Measurements from ENCODE around the gene SPTB. TPM values are rescaled to one million over a fixed set of nuclear protein-coding genes. Genes with fewer than 3 reads are reported as not detected.

Gene SPTB
- total RNA-seq, 1 experiment from 2014 or later = 2.3 TPM

- Mint-ChIP-seq H3K27ac (peak overlapping the region in 1 of 3 experiments; percentile 59; a peak in 2 of 7 replicates), H3K4me3 (no peak overlapping the region)
Measured at GRCh38 chr14:64741961-64742360, 137.7 kb downstream of the SPTB start.

More at GRCh38 chr14:64741961-64742360, 137.7 kb downstream of the SPTB start:
- no peak overlapping the region for H4K8ac ChIP-seq (replicated peaks; ENCODE audit: insufficient read length, low read depth, low read length)
- no peak overlapping the region for H4K91ac ChIP-seq (ENCODE audit: insufficient read length, low read depth, low read length)
- H3K36me3 Mint-ChIP-seq (ENCODE audit: insufficient read depth in 1 of 3, low read depth in 3 of 3) = peaks cover 42 to 68% (median 54%) of the 10 kb centered on the region in 3 experiments
- H3K9me3 Mint-ChIP-seq = no peaks in the 10 kb centered on the region
- H3K4me1 Mint-ChIP-seq = peaks cover 4 to 9% of the 10 kb centered on the region in 2 experiments
- no peaks in the 10 kb centered on the region for H3K27me3 Mint-ChIP-seq (ENCODE audit: low read depth)
- no peak overlapping the region for H2BK20ac ChIP-seq (ENCODE audit: low read depth, low read length, poor library complexity, severe bottlenecking)
- H3T11ph ChIP-seq (ENCODE audit: low read length) = no peak overlapping the region
- H3K9me3 ChIP-seq (ENCODE audit: control insufficient read depth, low read depth, low read length) = no peaks in the 10 kb centered on the region
- no peaks in the 10 kb centered on the region for H3K79me2 ChIP-seq (ENCODE audit: insufficient read depth, low read length)
- no peaks in the 10 kb centered on the region for H3K4me1 ChIP-seq (ENCODE audit: insufficient read depth, low read length)
- DNase-seq = no peak
- no CpG with 5 or more reads among the region's 15 CpGs for WGBS (ENCODE audit: extremely low coverage, insufficient read length, low lambda C conversion rate)
- no peak overlapping the region for H3K14ac ChIP-seq (ENCODE audit: insufficient read depth, low read length)
- no peak overlapping the region for H3K4ac ChIP-seq (ENCODE audit: low read depth, low read length)
- no peak for TF ChIP-seq CTCF (conservative IDR thresholded peaks at IDR 0.05)
- H4K20me1 ChIP-seq (ENCODE audit: control insufficient read depth, insufficient read depth, insufficient read length) = no peaks in the 10 kb centered on the region
- H3K9ac ChIP-seq (ENCODE audit: extremely low read depth, insufficient read length, low read length) = no peak overlapping the region
- H2BK12ac ChIP-seq (ENCODE audit: insufficient read length, low read depth, low read length) = no peak overlapping the region
- no peak overlapping the region for H2AFZ ChIP-seq (ENCODE audit: low read length)
- no peak overlapping the region for H2AK5ac ChIP-seq (ENCODE audit: insufficient read length, low read length)
- H4K5ac ChIP-seq (ENCODE audit: insufficient read length, low read depth, low read length) = no peak overlapping the region
- H3K23ac ChIP-seq (ENCODE audit: insufficient read length, low read depth, low read length) = no peak overlapping the region
- no peak overlapping the region for H2BK5ac ChIP-seq (ENCODE audit: insufficient read length, low read length)
- no peaks in the 10 kb centered on the region for H3K23me2 ChIP-seq (ENCODE audit: insufficient read length, low read depth, low read length, poor library complexity, severe bottlenecking)
- no peak overlapping the region for H3K4me2 ChIP-seq (ENCODE audit: insufficient read depth, insufficient read length, low read length)
- no peak overlapping the region for H2BK15ac ChIP-seq (ENCODE audit: low read depth, low read length)
- no peak overlapping the region for H3K18ac ChIP-seq (ENCODE audit: insufficient read length, low read depth, low read length)
- H3K27me3 ChIP-seq (ENCODE audit: insufficient read depth, low read length) = no peaks in the 10 kb centered on the region
- no peak overlapping the region for H2BK120ac ChIP-seq (ENCODE audit: low read depth, low read length, poor library complexity, severe bottlenecking)
- no peak overlapping the region for H3K27ac ChIP-seq (ENCODE audit: insufficient read length, low read depth, low read length)
- no peaks in the 10 kb centered on the region for H3K79me1 ChIP-seq (ENCODE audit: insufficient read depth, low read depth, low read length, poor library complexity, severe bottlenecking)
- H3K56ac ChIP-seq (ENCODE audit: insufficient read length, low read depth, low read length) = no peak overlapping the region
